WTC11 (cell line): ENCODE data around the gene MEGF11. TPM values are rescaled to one million over a fixed set of nuclear protein-coding genes. Genes with fewer than 3 reads are reported as not detected.

ENCODE experiments used
- ATAC-seq: fragments of 200-7000 bp; cut with Tn5 transposase; 2 replicates; pipeline ENCODE4 v1.10.0; 2021; ENCODE audit warnings: mild to moderate bottlenecking, moderate library complexity
- CTCF ChIA-PET: fragments of 300-600 bp; sonication (Branson Sonifier 250); formaldehyde crosslinking; loops from one replicate; lab custom pipeline; 2021; ENCODE audit warnings: antibody characterized with exemption; lab: Charles Lee
- POLR2A ChIA-PET: fragments of 350-600 bp; sonication (Branson Sonifier 250); formaldehyde crosslinking; loops from one replicate; lab custom pipeline; 2021; ENCODE audit warnings: antibody characterized with exemption; lab: Charles Lee
- DNase-seq: peaks from one replicate; pipeline ENCODE4 v3.0.0; 2021; ENCODE audit warnings: low spot score
- H3K27ac Mint-ChIP-seq: 2 replicates; pipeline ENCODE4 v1.8.0; 2021; ENCODE audit warnings: mixed read lengths
- H3K27me3 Mint-ChIP-seq: 2 replicates; pipeline ENCODE4 v1.8.0; 2021; ENCODE audit warnings: low read depth, mild to moderate bottlenecking, moderate library complexity, mixed read lengths
- H3K36me3 Mint-ChIP-seq: 2 replicates; pipeline ENCODE4 v1.8.0; 2021; ENCODE audit warnings: mixed read lengths
- H3K4me1 Mint-ChIP-seq: 2 replicates; pipeline ENCODE4 v1.8.0; 2022; ENCODE audit warnings: mixed read lengths
- H3K4me3 Mint-ChIP-seq: 2 replicates; pipeline ENCODE4 v1.8.0; 2021; ENCODE audit warnings: mild to moderate bottlenecking, moderate library complexity, mixed read lengths
- H3K9me3 Mint-ChIP-seq: 2 replicates; pipeline ENCODE4 v1.8.0; 2021; ENCODE audit warnings: mixed read lengths
- CBFB ChIP-seq: sonication (generic); formaldehyde crosslinking; IDR thresholded peaks from 2 replicates; pipeline ENCODE4 v1.8.1; 2022; ENCODE audit warnings: mild to moderate bottlenecking, low read depth, missing genetic modification reagents
- CREM ChIP-seq: sonication (generic); formaldehyde crosslinking; IDR thresholded peaks from 2 replicates; pipeline ENCODE4 v1.8.1; 2022; ENCODE audit warnings: mild to moderate bottlenecking, missing genetic modification reagents, moderate library complexity
- ELF4 ChIP-seq: sonication (generic); formaldehyde crosslinking; IDR thresholded peaks from 2 replicates; pipeline ENCODE4 v1.8.1; 2022; ENCODE audit warnings: low read depth, mild to moderate bottlenecking, moderate library complexity, missing genetic modification reagents
- FOXK1 ChIP-seq: sonication (generic); formaldehyde crosslinking; IDR thresholded peaks from 2 replicates; pipeline ENCODE4 v1.8.0; 2022; ENCODE audit warnings: mild to moderate bottlenecking, moderate library complexity, missing genetic modification reagents
- GTF2I ChIP-seq: fragments of 250-450 bp; sonication (Bioruptor Pico); conservative IDR thresholded peaks from 2 replicates; pipeline ENCODE4 v1.4.0; 2021; ENCODE audit warnings: mild to moderate bottlenecking
- HMGXB4 ChIP-seq: sonication (generic); formaldehyde crosslinking; IDR thresholded peaks from 2 replicates; pipeline ENCODE4 v1.8.1; 2023; ENCODE audit warnings: mild to moderate bottlenecking, moderate library complexity, missing genetic modification reagents
- JUN ChIP-seq: sonication (generic); formaldehyde crosslinking; IDR thresholded peaks from 2 replicates; pipeline ENCODE4 v1.8.0; 2023; ENCODE audit warnings: mild to moderate bottlenecking, missing genetic modification reagents
- KAT7 ChIP-seq: sonication (generic); formaldehyde crosslinking; IDR thresholded peaks from 2 replicates; pipeline ENCODE4 v1.8.1; 2023; ENCODE audit warnings: missing genetic modification reagents, mild to moderate bottlenecking, borderline replicate concordance
- MAX ChIP-seq: sonication (generic); formaldehyde crosslinking; IDR thresholded peaks from 2 replicates; pipeline ENCODE4 v1.8.0; 2022; ENCODE audit warnings: mild to moderate bottlenecking, missing genetic modification reagents
- NFATC4 ChIP-seq: fragments of 250-450 bp; sonication (Bioruptor Pico); IDR thresholded peaks from 2 replicates; pipeline ENCODE4 v1.9.0; 2021; ENCODE audit warnings: mild to moderate bottlenecking
- OVOL2 ChIP-seq: fragments of 250-450 bp; sonication (Bioruptor Pico); IDR thresholded peaks from 2 replicates; pipeline ENCODE4 v1.9.0; 2021; ENCODE audit warnings: mild to moderate bottlenecking, borderline replicate concordance
- RELA ChIP-seq: sonication (generic); formaldehyde crosslinking; IDR thresholded peaks from 2 replicates; pipeline ENCODE4 v1.8.1; 2022; ENCODE audit warnings: missing genetic modification reagents, mild to moderate bottlenecking, borderline replicate concordance
- SOX15 ChIP-seq: fragments of 250-450 bp; sonication (Bioruptor Pico); IDR thresholded peaks from 2 replicates; pipeline ENCODE4 v1.9.0; 2021; ENCODE audit warnings: mild to moderate bottlenecking
- SP1 ChIP-seq: sonication (generic); formaldehyde crosslinking; conservative IDR thresholded peaks from 2 replicates; pipeline ENCODE4 v1.8.1; 2022; ENCODE audit warnings: missing genetic modification reagents
- TP53 ChIP-seq: sonication (generic); formaldehyde crosslinking; IDR thresholded peaks from 2 replicates; pipeline ENCODE4 v1.8.1; 2023; ENCODE audit warnings: mild to moderate bottlenecking, missing genetic modification reagents
- total RNA-seq: library from RNA; stranded (reverse); gene quantifications from 3 replicates; pipeline ENCODE4 v1.2.3, GENCODE V29; 2021

MEGF11 gene
- total RNA-seq, 1 experiment from 2014 or later = 3.3 TPM

GRCh38 chr15:66256692-66257091 is 3.1 kb upstream of the MEGF11 start:
- POLR2A ChIA-PET = no interaction called here
- Mint-ChIP-seq H3K9me3 (peaks cover under 1% of the 10 kb centered on the region; the same call in 1 of the 2 replicates), H3K27me3 (peaks cover 60% of the 10 kb centered on the region), H3K4me1 (peaks cover 12% of the 10 kb centered on the region), H3K27ac (no peak overlapping the region), H3K4me3 (no peak overlapping the region), H3K36me3 (no peaks in the 10 kb centered on the region)
- no peak for TF ChIP-seq NFATC4
- DNase-seq = no peak
- CTCF ChIA-PET = no interaction called here
- ATAC-seq = no peak

- no peak for ATAC-seq
- no peak overlapping the region for H3K27ac Mint-ChIP-seq
- no peaks in the 10 kb centered on the region for H3K9me3 Mint-ChIP-seq
- POLR2A ChIA-PET = no interaction called here
- H3K4me1 Mint-ChIP-seq = peaks cover 25% of the 10 kb centered on the region
- H3K27me3 Mint-ChIP-seq = peaks cover 75% of the 10 kb centered on the region
- no peaks in the 10 kb centered on the region for H3K36me3 Mint-ChIP-seq
- DNase-seq = no peak
- CTCF ChIA-PET = interaction anchor here (1.2 to 1.5 kb wide), 2 partner anchors 34 to 392 kb away, joined by 3 to 4 read pairs; no protein-coding TSS in a partner anchor
- TF ChIP-seq TP53 (CRISPR knock-in tag) = no peak
- peak; percentile 9; the same call in 1 of the 2 replicates for TF ChIP-seq HMGXB4 (CRISPR knock-in tag)
- H3K4me3 Mint-ChIP-seq = peak overlapping the region; percentile 96
Observed at GRCh38 chr15:66254951-66255676, 1.6 kb upstream of the MEGF11 start.

GRCh38 chr15:66254089-66254950 is 770 bp upstream of the MEGF11 start:
- peaks cover 33% of the 10 kb centered on the region for H3K4me1 Mint-ChIP-seq
- DNase-seq = peak; percentile 59
- H3K9me3 Mint-ChIP-seq = no peaks in the 10 kb centered on the region
- ChIA-PET POLR2A (no interaction called here), CTCF (interaction anchor here (1.5 kb wide), 1 partner anchor 391 kb away, joined by 3 read pairs; no protein-coding TSS in a partner anchor)
- peak; percentile 37 for ATAC-seq
- H3K27me3 Mint-ChIP-seq = peaks cover 82% of the 10 kb centered on the region
- no peak overlapping the region for H3K27ac Mint-ChIP-seq
- H3K4me3 Mint-ChIP-seq = peak overlapping the region; percentile 96
- no peaks in the 10 kb centered on the region for H3K36me3 Mint-ChIP-seq
- TF ChIP-seq OVOL2 (CRISPR knock-in tag) = no peak
- TF ChIP-seq KAT7 = peak; percentile 85; the same call in 1 of the 2 replicates
- TF ChIP-seq GTF2I (CRISPR knock-in tag) = no peak
- TF ChIP-seq CREM (CRISPR knock-in tag) = no peak
- no peak for TF ChIP-seq RELA (CRISPR knock-in tag)
- peak; percentile 56; the same call in 1 of the 2 replicates for TF ChIP-seq HMGXB4 (CRISPR knock-in tag)
- no peak for TF ChIP-seq SOX15
- 0 out of 2 replicates have a peak, but pooled peaks have one; percentile 31 for TF ChIP-seq FOXK1 (CRISPR knock-in tag)
- TF ChIP-seq JUN (CRISPR knock-in tag) = no peak
- TF ChIP-seq ELF4 (CRISPR knock-in tag) = no peak
- TF ChIP-seq, all 79 proteins: peak for 3

GRCh38 chr15:66252685-66253417 is 699 bp downstream of the MEGF11 start:
- peaks cover 77% of the 10 kb centered on the region for H3K27me3 Mint-ChIP-seq
- H3K4me1 Mint-ChIP-seq = peaks cover 43% of the 10 kb centered on the region
- ATAC-seq (peak; percentile 2; the same call in 1 of the 2 replicates), DNase-seq (peak; percentile 38)
- H3K27ac Mint-ChIP-seq = no peak overlapping the region
- no peaks in the 10 kb centered on the region for H3K36me3 Mint-ChIP-seq
- ChIA-PET CTCF (interaction anchor here (0.6 to 2.4 kb wide), 9 partner anchors 9 to 313 kb away, joined by 3 to 8 read pairs (median 3); partner anchors contain the start of gene LCTL), POLR2A (no interaction called here)
- TF ChIP-seq HMGXB4 (CRISPR knock-in tag) = peak; percentile 75; the same call in 1 of the 2 replicates
- TF ChIP-seq MAX = peak; percentile 14; the same call in 1 of the 2 replicates
- TF ChIP-seq SP1 (CRISPR knock-in tag) = 0 out of 2 replicates have a peak, but pooled peaks have one; percentile 8
- TF ChIP-seq CBFB = no peak
- peak overlapping the region; percentile 78 for H3K4me3 Mint-ChIP-seq
- H3K9me3 Mint-ChIP-seq = no peaks in the 10 kb centered on the region
